ENCODE measurements around the gene FTCD.

The FTCD gene

GRCh38 chr21:46193829-46194373 lies 38.5 kb upstream of the FTCD start:
- Histone ChIP-seq H3K4me2 (ENCODE audit: low read length) (no peak overlapping the region), H3K9ac (ENCODE audit: low read depth, low read length) (no peak overlapping the region), H3K36me3 (ENCODE audit: insufficient read depth, low read length) (peaks cover 63% of the 10 kb centered on the region), H3K27me3 (ENCODE audit: control insufficient read depth, insufficient read depth, low read length) (no peaks in the 10 kb centered on the region), H3K9me3 (replicated peaks; ENCODE audit: low read length) (no peaks in the 10 kb centered on the region), H3K4me1 (ENCODE audit: control insufficient read depth, insufficient read depth, low read length) (peaks cover 25% of the 10 kb centered on the region), H3K4me3 (ENCODE audit: low read length) (no peak overlapping the region)

GRCh38 chr21:46191686-46192575 lies 36.6 kb upstream of the FTCD start:
- peaks cover 37% of the 10 kb centered on the region for H3K4me1 ChIP-seq (ENCODE audit: control insufficient read depth, insufficient read depth, low read length)
- H3K27me3 ChIP-seq (ENCODE audit: control insufficient read depth, insufficient read depth, low read length) = no peaks in the 10 kb centered on the region
- H3K36me3 ChIP-seq (ENCODE audit: insufficient read depth, low read length) = peaks cover 58% of the 10 kb centered on the region
- H3K4me2 ChIP-seq (ENCODE audit: low read length) = peak overlapping the region; percentile 31
- H3K4me3 ChIP-seq (ENCODE audit: low read length) = no peak overlapping the region
- no peak overlapping the region for H3K9ac ChIP-seq (ENCODE audit: low read depth, low read length)
- H3K9me3 ChIP-seq (replicated peaks; ENCODE audit: low read length) = no peaks in the 10 kb centered on the region

DNA sequence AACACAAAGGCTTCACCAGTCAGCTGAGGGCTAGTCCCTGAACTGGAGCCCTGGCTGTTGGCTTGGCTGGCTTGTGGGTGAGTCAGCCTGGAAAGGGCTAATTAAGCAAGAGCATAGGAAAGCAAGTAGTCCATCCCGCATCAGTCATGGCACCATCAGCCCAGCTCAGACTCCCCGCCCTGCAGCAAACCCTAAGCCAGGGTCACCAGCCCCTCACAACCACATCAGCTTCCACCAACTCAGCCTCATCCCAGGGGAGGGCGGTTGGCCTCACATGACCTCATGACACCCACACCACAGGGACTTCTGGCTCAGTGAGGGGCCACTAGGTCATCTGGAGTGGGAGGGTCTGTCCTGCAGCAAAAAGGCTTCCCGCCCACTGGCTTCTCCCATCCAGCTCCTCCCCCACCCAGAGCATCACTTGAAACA lies 35.9 kb upstream of the FTCD start:
- H3K27me3 ChIP-seq (ENCODE audit: control insufficient read depth, insufficient read depth, low read length) = no peaks in the 10 kb centered on the region
- peaks cover 37% of the 10 kb centered on the region for H3K4me1 ChIP-seq (ENCODE audit: control insufficient read depth, insufficient read depth, low read length)
- H3K4me3 ChIP-seq (ENCODE audit: low read length) = no peak overlapping the region
- H3K36me3 ChIP-seq (ENCODE audit: insufficient read depth, low read length) = peaks cover 51% of the 10 kb centered on the region
- H3K9me3 ChIP-seq (replicated peaks; ENCODE audit: low read length) = no peaks in the 10 kb centered on the region
- no peak overlapping the region for H3K9ac ChIP-seq (ENCODE audit: low read depth, low read length)
- H3K4me2 ChIP-seq (ENCODE audit: low read length) = peak overlapping the region; percentile 31

GRCh38 chr21:46190491-46191131 lies 35.2 kb upstream of the FTCD start:
- Histone ChIP-seq H3K4me3 (ENCODE audit: low read length) (no peak overlapping the region), H3K27me3 (ENCODE audit: control insufficient read depth, insufficient read depth, low read length) (no peaks in the 10 kb centered on the region), H3K9ac (ENCODE audit: low read depth, low read length) (no peak overlapping the region), H3K4me2 (ENCODE audit: low read length) (peak overlapping the region; percentile 13), H3K9me3 (replicated peaks; ENCODE audit: low read length) (no peaks in the 10 kb centered on the region), H3K4me1 (ENCODE audit: control insufficient read depth, insufficient read depth, low read length) (peaks cover 37% of the 10 kb centered on the region), H3K36me3 (ENCODE audit: insufficient read depth, low read length) (peaks cover 45% of the 10 kb centered on the region)

DNA sequence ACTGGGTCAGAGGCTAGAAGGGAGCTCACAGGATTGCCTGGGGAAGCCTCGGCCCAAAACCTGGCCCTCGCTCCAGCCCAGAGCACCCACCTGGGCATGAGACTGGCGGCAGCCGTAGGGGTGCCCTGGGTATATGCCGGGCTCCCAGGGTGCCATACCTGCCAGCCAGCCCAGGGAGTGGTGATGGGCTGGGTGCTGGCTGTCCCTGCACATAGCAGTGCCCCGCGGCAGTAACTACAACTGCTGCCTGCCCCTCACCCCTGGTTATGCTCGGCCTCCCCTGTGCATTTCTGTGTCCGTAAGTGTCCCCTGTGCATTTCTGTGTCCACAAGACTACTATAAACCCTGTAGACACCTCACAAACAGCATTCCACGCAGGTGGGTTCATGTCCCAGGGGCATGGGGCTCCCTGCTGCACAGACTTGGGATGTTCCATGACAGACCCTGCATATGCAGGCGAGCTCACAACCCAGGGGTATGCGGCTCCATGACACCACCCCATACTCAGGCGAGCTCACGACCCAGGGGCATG lies 34.6 kb upstream of the FTCD start:
- no peak overlapping the region for H3K4me3 ChIP-seq (ENCODE audit: low read length)

GRCh38 chr21:46189213-46189958 lies 34.0 kb upstream of the FTCD start:
- Histone ChIP-seq H3K36me3 (ENCODE audit: insufficient read depth, low read length) (peaks cover 32% of the 10 kb centered on the region), H3K4me1 (ENCODE audit: control insufficient read depth, insufficient read depth, low read length) (peaks cover 37% of the 10 kb centered on the region), H3K4me3 (ENCODE audit: low read length) (no peak overlapping the region), H3K4me2 (ENCODE audit: low read length) (peak overlapping the region; percentile 52), H3K9ac (ENCODE audit: low read depth, low read length) (peak overlapping the region; percentile 40), H3K9me3 (replicated peaks; ENCODE audit: low read length) (no peaks in the 10 kb centered on the region), H3K27me3 (ENCODE audit: control insufficient read depth, insufficient read depth, low read length) (no peaks in the 10 kb centered on the region)

More for the DNA sequence above, 34.6 kb upstream of the FTCD start:
- no peaks in the 10 kb centered on the region for H3K9me3 ChIP-seq (replicated peaks; ENCODE audit: low read length)
- no peak overlapping the region for H3K9ac ChIP-seq (ENCODE audit: low read depth, low read length)
- peaks cover 39% of the 10 kb centered on the region for H3K36me3 ChIP-seq (ENCODE audit: insufficient read depth, low read length)
- no peak overlapping the region for H3K4me2 ChIP-seq (ENCODE audit: low read length)
- peaks cover 37% of the 10 kb centered on the region for H3K4me1 ChIP-seq (ENCODE audit: control insufficient read depth, insufficient read depth, low read length)
- no peaks in the 10 kb centered on the region for H3K27me3 ChIP-seq (ENCODE audit: control insufficient read depth, insufficient read depth, low read length)

- no peaks in the 10 kb centered on the region for H3K27me3 ChIP-seq (ENCODE audit: control insufficient read depth, insufficient read depth, low read length)
- peak overlapping the region; percentile 52 for H3K4me2 ChIP-seq (ENCODE audit: low read length)
- H3K4me3 ChIP-seq (ENCODE audit: low read length) = peak overlapping the region; percentile 5
- peak overlapping the region; percentile 40 for H3K9ac ChIP-seq (ENCODE audit: low read depth, low read length)
- H3K4me1 ChIP-seq (ENCODE audit: control insufficient read depth, insufficient read depth, low read length) = peaks cover 37% of the 10 kb centered on the region
- H3K36me3 ChIP-seq (ENCODE audit: insufficient read depth, low read length) = peaks cover 24% of the 10 kb centered on the region
- H3K9me3 ChIP-seq (replicated peaks; ENCODE audit: low read length) = no peaks in the 10 kb centered on the region
Observed at GRCh38 chr21:46188226-46189212, 33.1 kb upstream of the FTCD start.

- Histone ChIP-seq H3K9ac (ENCODE audit: low read depth, low read length) (no peak overlapping the region), H3K4me1 (ENCODE audit: control insufficient read depth, insufficient read depth, low read length) (peaks cover 42% of the 10 kb centered on the region), H3K4me2 (ENCODE audit: low read length) (no peak overlapping the region), H3K4me3 (ENCODE audit: low read length) (no peak overlapping the region), H3K27me3 (ENCODE audit: control insufficient read depth, insufficient read depth, low read length) (no peaks in the 10 kb centered on the region), H3K9me3 (replicated peaks; ENCODE audit: low read length) (no peaks in the 10 kb centered on the region), H3K36me3 (ENCODE audit: insufficient read depth, low read length) (peaks cover 22% of the 10 kb centered on the region)
Observed at GRCh38 chr21:46187814-46188213, 32.4 kb upstream of the FTCD start.

DNA sequence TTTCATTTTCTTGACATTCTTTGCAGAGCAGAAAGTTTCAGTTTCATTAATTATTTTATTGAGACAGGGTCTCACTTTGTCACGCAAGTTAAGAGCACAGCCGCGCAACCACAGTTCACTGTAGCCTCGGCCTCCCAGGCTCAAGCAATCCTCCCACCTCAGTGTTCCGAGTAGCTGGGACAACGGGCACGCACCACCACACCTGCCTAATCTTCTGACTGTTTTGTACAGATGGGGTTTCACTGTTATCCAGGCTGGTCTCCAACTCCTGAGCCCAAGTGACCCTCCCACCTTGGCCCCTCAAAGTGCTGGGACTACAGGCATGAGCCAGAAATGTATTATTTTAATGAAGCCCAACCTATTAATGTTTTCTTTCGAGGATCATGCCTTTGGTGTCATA lies 31.9 kb upstream of the FTCD start:
- H3K4me2 ChIP-seq (ENCODE audit: low read length) = no peak overlapping the region
- H3K9me3 ChIP-seq (replicated peaks; ENCODE audit: low read length) = no peaks in the 10 kb centered on the region
- H3K36me3 ChIP-seq (ENCODE audit: insufficient read depth, low read length) = peaks cover 22% of the 10 kb centered on the region
- H3K4me1 ChIP-seq (ENCODE audit: control insufficient read depth, insufficient read depth, low read length) = peaks cover 44% of the 10 kb centered on the region
- no peak overlapping the region for H3K4me3 ChIP-seq (ENCODE audit: low read length)
- no peaks in the 10 kb centered on the region for H3K27me3 ChIP-seq (ENCODE audit: control insufficient read depth, insufficient read depth, low read length)
- no peak overlapping the region for H3K9ac ChIP-seq (ENCODE audit: low read depth, low read length)

DNA sequence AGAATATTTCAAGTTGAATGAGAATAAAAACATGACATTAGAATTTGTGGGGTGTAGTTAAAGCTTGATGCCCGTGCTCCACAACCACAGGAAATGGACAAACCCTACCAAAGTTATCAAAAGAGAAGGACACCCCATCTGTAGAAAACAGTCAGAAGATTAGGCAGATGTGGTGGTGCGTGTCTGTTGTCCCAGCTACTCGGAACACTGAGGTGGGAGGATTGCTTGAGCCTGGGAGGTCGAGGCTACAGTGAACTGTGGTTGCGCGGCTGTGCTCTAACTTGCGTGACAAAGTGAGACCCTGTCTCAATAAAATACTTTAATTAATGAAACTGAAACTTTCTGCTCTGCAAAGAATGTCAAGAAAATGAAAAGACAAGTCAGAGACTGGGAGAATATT lies 30.3 kb upstream of the FTCD start:
- Histone ChIP-seq H3K27me3 (ENCODE audit: control insufficient read depth, insufficient read depth, low read length) (no peaks in the 10 kb centered on the region), H3K4me1 (ENCODE audit: control insufficient read depth, insufficient read depth, low read length) (peaks cover 34% of the 10 kb centered on the region), H3K4me3 (ENCODE audit: low read length) (no peak overlapping the region), H3K9ac (ENCODE audit: low read depth, low read length) (no peak overlapping the region), H3K4me2 (ENCODE audit: low read length) (peak overlapping the region; percentile 95), H3K9me3 (replicated peaks; ENCODE audit: low read length) (no peaks in the 10 kb centered on the region), H3K36me3 (ENCODE audit: insufficient read depth, low read length) (peaks cover 14% of the 10 kb centered on the region)

All from skeletal muscle satellite cell (primary cell).